HEK293T (cell line): ENCODE results near the gene ACTN4.

Experiments used
- ARNT ChIP-seq: fragments of 450-650 bp; IDR thresholded peaks from 2 replicates; pipeline ENCODE4 v1.6.1; 2017; ENCODE audit warnings: mild to moderate bottlenecking
- BHLHE40 ChIP-seq: fragments of 450-650 bp; IDR thresholded peaks from 2 replicates; pipeline ENCODE4 v1.6.1; 2016; ENCODE audit warnings: mild to moderate bottlenecking, moderate library complexity, borderline replicate concordance
- CTBP1 ChIP-seq: fragments of 450-650 bp; IDR thresholded peaks from 2 replicates; pipeline ENCODE4 v1.6.1; 2016; ENCODE audit warnings: borderline replicate concordance
- L3MBTL2 ChIP-seq: fragments of 450-650 bp; conservative IDR thresholded peaks from 2 replicates; pipeline ENCODE4 v1.6.1; 2016; ENCODE audit warnings: mild to moderate bottlenecking
- SP1 ChIP-seq: fragments of 450-650 bp; IDR thresholded peaks from 2 replicates; pipeline ENCODE4 v1.6.1; 2017
- TARDBP ChIP-seq: fragments of 450-650 bp; IDR thresholded peaks from 2 replicates; pipeline ENCODE4 v1.6.1; 2016
- ZNF384 ChIP-seq: fragments of 450-650 bp; IDR thresholded peaks from 2 replicates; pipeline ENCODE4 v1.6.1; 2016

DNA sequence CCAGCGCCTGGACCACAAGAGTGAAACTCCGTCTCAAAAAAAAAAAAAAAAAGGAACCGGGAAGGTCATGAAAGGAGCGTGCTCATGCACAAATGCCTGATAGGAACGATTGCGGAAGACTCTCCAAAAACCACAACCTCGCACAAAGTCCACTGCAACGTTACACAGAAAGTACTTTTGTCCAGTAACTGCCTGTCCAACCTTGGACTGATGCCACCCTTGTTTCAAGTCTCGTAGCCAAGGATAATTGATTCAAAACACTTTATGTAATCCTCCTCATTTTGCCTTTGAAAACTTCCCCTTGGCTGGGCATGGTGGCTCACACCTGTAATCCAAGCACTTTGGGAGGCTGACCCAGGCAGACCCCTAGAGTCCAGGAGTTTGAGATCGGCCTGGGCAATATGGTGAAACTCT is 112.1 kb downstream of the ACTN4 start:
- TF ChIP-seq ARNT (no peak), BHLHE40 (no peak), ZNF384 (no peak), TARDBP (no peak), CTBP1 (no peak), L3MBTL2 (no peak), SP1 (no peak)
